WTC11 (cell line): ENCODE data around the gene KIAA1210.

Source experiments
- ATF1 ChIP-seq: sonication (generic); formaldehyde crosslinking; IDR thresholded peaks from 2 replicates; pipeline ENCODE4 v1.8.1; 2023; ENCODE audit warnings: mild to moderate bottlenecking, moderate library complexity, missing genetic modification reagents
- E2F5 ChIP-seq: sonication (generic); formaldehyde crosslinking; IDR thresholded peaks from 2 replicates; pipeline ENCODE4 v1.8.1; 2022; ENCODE audit warnings: mild to moderate bottlenecking, moderate library complexity, missing genetic modification reagents
- HMGXB4 ChIP-seq: sonication (generic); formaldehyde crosslinking; IDR thresholded peaks from 2 replicates; pipeline ENCODE4 v1.8.1; 2023; ENCODE audit warnings: mild to moderate bottlenecking, moderate library complexity, missing genetic modification reagents
- MLX ChIP-seq: sonication (generic); formaldehyde crosslinking; IDR thresholded peaks from 2 replicates; pipeline ENCODE4 v1.8.1; 2023; ENCODE audit warnings: mild to moderate bottlenecking, missing genetic modification reagents, moderate library complexity
- OVOL2 ChIP-seq: fragments of 250-450 bp; sonication (Bioruptor Pico); IDR thresholded peaks from 2 replicates; pipeline ENCODE4 v1.9.0; 2021; ENCODE audit warnings: mild to moderate bottlenecking, borderline replicate concordance
- RELA ChIP-seq: sonication (generic); formaldehyde crosslinking; IDR thresholded peaks from 2 replicates; pipeline ENCODE4 v1.8.1; 2022; ENCODE audit warnings: missing genetic modification reagents, mild to moderate bottlenecking, borderline replicate concordance
- USF1 ChIP-seq: sonication (generic); formaldehyde crosslinking; IDR thresholded peaks from 2 replicates; pipeline ENCODE4 v1.8.0; 2022; ENCODE audit warnings: mild to moderate bottlenecking, missing genetic modification reagents
- ZBTB21 ChIP-seq: sonication (generic); formaldehyde crosslinking; IDR thresholded peaks from 2 replicates; pipeline ENCODE4 v1.8.1; 2023; ENCODE audit warnings: mild to moderate bottlenecking, missing genetic modification reagents, borderline replicate concordance
- TF ChIP-seq, protein P1 (sequence below): fragments of 200-600 bp; IDR thresholded peaks from 2 replicates; pipeline ENCODE4 v1.8.0; 2022; ENCODE audit warnings: antibody characterized with exemption

DNA sequence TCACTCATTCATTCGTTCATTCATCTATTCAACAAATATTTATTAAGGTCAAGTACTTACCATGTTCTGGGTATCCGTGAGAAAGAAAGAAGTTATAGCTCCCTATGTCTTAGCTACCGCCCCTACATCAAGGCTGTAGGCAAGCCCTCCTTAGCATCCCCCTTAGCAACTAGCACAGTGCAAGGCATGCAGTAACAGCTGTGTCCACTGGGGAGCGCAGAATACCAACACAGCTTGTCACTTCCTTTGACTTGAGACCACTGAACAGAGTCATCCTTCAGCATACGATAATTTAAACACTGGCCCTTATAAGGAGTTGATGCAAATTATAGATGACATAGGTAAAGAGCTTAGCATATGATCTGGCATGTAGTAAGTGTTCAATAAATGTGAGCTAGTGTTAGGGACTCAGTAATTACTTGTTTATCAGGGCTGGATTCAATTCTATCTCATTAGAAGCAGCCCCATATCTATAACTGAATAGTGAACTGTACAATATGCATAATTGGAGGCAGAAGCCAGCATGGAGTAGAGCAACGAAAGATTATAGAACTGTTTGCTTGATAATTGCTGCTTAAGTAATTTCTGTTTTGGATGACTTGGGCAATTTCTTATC is 8.7 kb downstream of the KIAA1210 start:
- TF ChIP-seq E2F5 (CRISPR knock-in tag) (no peak), ZBTB21 (CRISPR knock-in tag) (no peak), ATF1 (CRISPR knock-in tag) (no peak), HMGXB4 (CRISPR knock-in tag) (no peak), RELA (CRISPR knock-in tag) (no peak), USF1 (CRISPR knock-in tag) (no peak), MLX (CRISPR knock-in tag) (no peak), OVOL2 (CRISPR knock-in tag) (no peak)
- TF ChIP-seq, protein P1, sequence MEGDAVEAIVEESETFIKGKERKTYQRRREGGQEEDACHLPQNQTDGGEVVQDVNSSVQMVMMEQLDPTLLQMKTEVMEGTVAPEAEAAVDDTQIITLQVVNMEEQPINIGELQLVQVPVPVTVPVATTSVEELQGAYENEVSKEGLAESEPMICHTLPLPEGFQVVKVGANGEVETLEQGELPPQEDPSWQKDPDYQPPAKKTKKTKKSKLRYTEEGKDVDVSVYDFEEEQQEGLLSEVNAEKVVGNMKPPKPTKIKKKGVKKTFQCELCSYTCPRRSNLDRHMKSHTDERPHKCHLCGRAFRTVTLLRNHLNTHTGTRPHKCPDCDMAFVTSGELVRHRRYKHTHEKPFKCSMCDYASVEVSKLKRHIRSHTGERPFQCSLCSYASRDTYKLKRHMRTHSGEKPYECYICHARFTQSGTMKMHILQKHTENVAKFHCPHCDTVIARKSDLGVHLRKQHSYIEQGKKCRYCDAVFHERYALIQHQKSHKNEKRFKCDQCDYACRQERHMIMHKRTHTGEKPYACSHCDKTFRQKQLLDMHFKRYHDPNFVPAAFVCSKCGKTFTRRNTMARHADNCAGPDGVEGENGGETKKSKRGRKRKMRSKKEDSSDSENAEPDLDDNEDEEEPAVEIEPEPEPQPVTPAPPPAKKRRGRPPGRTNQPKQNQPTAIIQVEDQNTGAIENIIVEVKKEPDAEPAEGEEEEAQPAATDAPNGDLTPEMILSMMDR, result peak; percentile 39
